NB4 (cell line): ENCODE results near the gene DTHD1.

Experiments
- CTCF ChIP-seq: IDR thresholded peaks from one replicate; pipeline ENCODE4 v1.5.1; 2012; ENCODE audit warnings: low read depth, low read length
- POLR2A ChIP-seq: IDR thresholded peaks from 2 replicates; pipeline ENCODE4 v1.6.1; 2011; ENCODE audit warnings: mild to moderate bottlenecking; ENCODE audit not compliant: insufficient read length; ENCODE audit errors: extremely low read depth

GRCh38 chr4:36277533-36277932 is 3.9 kb upstream of the DTHD1 start:
- TF ChIP-seq CTCF: no peak
- TF ChIP-seq POLR2A: no peak
